Astrocyte (in vitro differentiated cells and primary cell): ENCODE data around the gene C1D. TPM values are rescaled to one million over a fixed set of nuclear protein-coding genes. Genes with fewer than 3 reads are reported as not detected.
A peak's percentile ranks its signal among the peaks of the same experiment; 100 is the strongest.

Experiments
- DNase-seq: peaks from one replicate; pipeline ENCODE4 v3.0.0-alpha.2; 2010; ENCODE audit warnings: low read depth
- FAIRE-seq: peaks from 2 replicates; lab custom pipeline; 2011; peaks lifted over from hg19 to GRCh38; lab: Jason Lieb, UNC
- H2AFZ ChIP-seq: 2 replicates; pipeline ENCODE4 v1.6.0; 2012; ENCODE audit warnings: low read depth, low read length, inconsistent platforms
- H3K27ac ChIP-seq: 2 replicates; pipeline ENCODE4 v1.5.1; 2011; ENCODE audit warnings: low read depth, low read length, inconsistent platforms
- H3K27me3 ChIP-seq: 2 replicates; pipeline ENCODE4 v1.6.0; 2011; ENCODE audit warnings: low read length, inconsistent platforms; ENCODE audit not compliant: insufficient read depth
- H3K36me3 ChIP-seq: 2 replicates; pipeline ENCODE4 v1.5.1; 2011; ENCODE audit warnings: low read length, inconsistent platforms; ENCODE audit not compliant: insufficient read depth
- H3K4me1 ChIP-seq: 2 replicates; pipeline ENCODE4 v1.5.1; 2011; ENCODE audit warnings: low read length, inconsistent platforms; ENCODE audit not compliant: insufficient read depth
- H3K4me2 ChIP-seq: 2 replicates; pipeline ENCODE4 v1.6.0; 2012; ENCODE audit warnings: low read length, inconsistent platforms
- H3K4me3 ChIP-seq: 2 replicates; pipeline ENCODE4 v1.5.1; 2011; ENCODE audit warnings: low read depth, mild to moderate bottlenecking, low read length, inconsistent platforms; ENCODE audit not compliant: insufficient read depth
- H3K79me2 ChIP-seq: 2 replicates; pipeline ENCODE4 v1.6.0; 2012; ENCODE audit warnings: mild to moderate bottlenecking, low read length, inconsistent platforms; ENCODE audit not compliant: insufficient read depth
- H3K9ac ChIP-seq: 2 replicates; pipeline ENCODE4 v1.6.0; 2012; ENCODE audit warnings: mild to moderate bottlenecking, low read length, inconsistent platforms
- H3K9me3 ChIP-seq: 2 replicates; pipeline ENCODE4 v1.5.1; 2012; ENCODE audit warnings: low read depth, mild to moderate bottlenecking, low read length, inconsistent platforms; ENCODE audit not compliant: insufficient read depth
- H4K20me1 ChIP-seq: 2 replicates; pipeline ENCODE4 v1.6.0; 2012; ENCODE audit warnings: low read length, inconsistent platforms; ENCODE audit not compliant: insufficient read depth
- H3K27ac Mint-ChIP-seq: one replicate; pipeline ENCODE4 v1.8.0; 2021; ENCODE audit warnings: mild to moderate bottlenecking, mixed read lengths; ENCODE audit not compliant: unreplicated experiment
- H3K27me3 Mint-ChIP-seq: one replicate; pipeline ENCODE4 v1.8.0; 2021; ENCODE audit warnings: low read depth, mixed read lengths; ENCODE audit not compliant: unreplicated experiment
- H3K36me3 Mint-ChIP-seq: one replicate; pipeline ENCODE4 v1.8.0; 2021; ENCODE audit warnings: low read depth, mixed read lengths; ENCODE audit not compliant: unreplicated experiment
- H3K4me1 Mint-ChIP-seq: one replicate; pipeline ENCODE4 v1.8.0; 2021; ENCODE audit warnings: low read depth, mixed read lengths; ENCODE audit not compliant: unreplicated experiment
- H3K4me3 Mint-ChIP-seq: one replicate; pipeline ENCODE4 v1.8.0; 2021; ENCODE audit warnings: mild to moderate bottlenecking, moderate library complexity, mixed read lengths; ENCODE audit not compliant: unreplicated experiment
- H3K9me3 Mint-ChIP-seq: one replicate; pipeline ENCODE4 v1.8.0; 2021; ENCODE audit warnings: mild to moderate bottlenecking, mixed read lengths; ENCODE audit not compliant: unreplicated experiment
- CTCF ChIP-seq: IDR thresholded peaks from 2 replicates; pipeline ENCODE4 v1.5.1; 2011; ENCODE audit warnings: low read depth, mild to moderate bottlenecking, inconsistent platforms, low read length, moderate library complexity; ENCODE audit not compliant: insufficient read depth
- EZH2 ChIP-seq: IDR thresholded peaks from 2 replicates; pipeline ENCODE4 v1.6.1; 2012; ENCODE audit warnings: mild to moderate bottlenecking, low read length, inconsistent platforms; ENCODE audit not compliant: insufficient read depth
- total RNA-seq: library from RNA; stranded (reverse); gene quantifications from 2 replicates; pipeline ENCODE4 v1.2.1, GENCODE V29; 2021

Gene C1D
- total RNA-seq, 1 donor from 2014 or later: 21.8 TPM

DNA sequence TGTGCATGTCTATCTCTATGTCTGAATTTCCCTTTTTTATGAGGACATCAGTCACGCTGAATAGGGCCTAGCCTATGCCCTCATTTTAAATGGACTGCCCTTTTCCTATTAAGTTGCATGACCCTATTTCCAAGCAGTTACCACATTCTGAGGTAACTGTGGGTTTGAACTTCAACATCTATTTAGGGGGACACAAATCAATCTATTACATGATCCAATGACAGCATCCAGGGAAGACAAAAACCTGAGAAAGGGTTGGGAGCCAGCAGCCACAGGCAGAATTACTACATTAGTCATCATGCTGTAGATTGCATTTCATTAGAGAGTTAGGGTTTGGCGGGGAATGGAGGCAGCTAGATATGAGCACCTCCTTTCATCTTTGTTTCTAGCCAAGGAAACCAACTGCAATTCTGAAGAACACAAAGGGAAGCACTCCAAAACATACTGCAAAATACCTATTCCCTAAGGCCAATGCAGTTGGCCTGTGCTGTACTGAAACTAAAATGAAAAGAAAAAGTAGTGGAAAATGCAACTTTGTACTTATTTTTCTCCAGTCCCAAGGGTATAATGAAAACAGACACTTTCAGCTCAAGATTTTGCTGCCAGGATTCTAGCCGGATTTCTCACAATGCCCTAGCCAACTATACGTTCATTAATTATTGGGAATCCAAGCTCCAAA, 40.4 kb upstream of the C1D start:
- Histone ChIP-seq H3K4me3 (no peak overlapping the region), H3K4me1 (no peaks in the 10 kb centered on the region), H3K79me2 (no peaks in the 10 kb centered on the region), H3K27me3 (no peaks in the 10 kb centered on the region), H3K27ac (no peak overlapping the region), H4K20me1 (no peaks in the 10 kb centered on the region), H3K9ac (no peak overlapping the region), H3K4me2 (no peak overlapping the region), H3K36me3 (no peaks in the 10 kb centered on the region), H3K9me3 (no peaks in the 10 kb centered on the region), H2AFZ (no peak overlapping the region)
- H3K27ac Mint-ChIP-seq: no peak overlapping the region
- no peak overlapping the region for H3K4me3 Mint-ChIP-seq
- H3K36me3 Mint-ChIP-seq: no peaks in the 10 kb centered on the region
- TF ChIP-seq CTCF: no peak
- no peak for TF ChIP-seq EZH2
- peaks cover 2% of the 10 kb centered on the region for H3K4me1 Mint-ChIP-seq
- H3K27me3 Mint-ChIP-seq: peaks cover 1% of the 10 kb centered on the region
- H3K9me3 Mint-ChIP-seq: peaks cover 9% of the 10 kb centered on the region
- peak; percentile 55 for DNase-seq
- no peak for FAIRE-seq

- Mint-ChIP-seq H3K4me1 (peaks cover 2% of the 10 kb centered on the region), H3K36me3 (no peaks in the 10 kb centered on the region), H3K4me3 (no peak overlapping the region), H3K9me3 (peaks cover 3% of the 10 kb centered on the region), H3K27ac (no peak overlapping the region), H3K27me3 (peaks cover 1% of the 10 kb centered on the region)
- Histone ChIP-seq H3K79me2 (no peaks in the 10 kb centered on the region), H3K27ac (no peak overlapping the region), H3K9ac (no peak overlapping the region), H3K9me3 (no peaks in the 10 kb centered on the region), H3K4me3 (no peak overlapping the region), H3K4me2 (no peak overlapping the region), H3K36me3 (no peaks in the 10 kb centered on the region), H4K20me1 (no peaks in the 10 kb centered on the region), H2AFZ (no peak overlapping the region), H3K27me3 (peaks cover 3% of the 10 kb centered on the region), H3K4me1 (no peaks in the 10 kb centered on the region)
- DNase-seq (no peak), FAIRE-seq (no peak)
- TF ChIP-seq EZH2 (no peak), CTCF (no peak)
These were observed 37.4 kb upstream of the C1D start for GRCh38 chr2:68100189-68100588.

GRCh38 chr2:68099260-68099659, 36.5 kb upstream of the C1D start:
- FAIRE-seq: no peak
- Mint-ChIP-seq H3K27ac (no peak overlapping the region), H3K36me3 (no peaks in the 10 kb centered on the region), H3K4me1 (peaks cover 2% of the 10 kb centered on the region), H3K9me3 (peaks cover 3% of the 10 kb centered on the region), H3K4me3 (no peak overlapping the region), H3K27me3 (peaks cover 5% of the 10 kb centered on the region)
- H4K20me1 ChIP-seq: no peaks in the 10 kb centered on the region
- no peak overlapping the region for H3K9ac ChIP-seq
- no peak overlapping the region for H3K27ac ChIP-seq
- no peaks in the 10 kb centered on the region for H3K9me3 ChIP-seq
- DNase-seq: no peak
- no peak overlapping the region for H3K4me3 ChIP-seq
- H3K4me1 ChIP-seq: no peaks in the 10 kb centered on the region
- no peaks in the 10 kb centered on the region for H3K79me2 ChIP-seq
- H3K36me3 ChIP-seq: no peaks in the 10 kb centered on the region
- no peak overlapping the region for H2AFZ ChIP-seq
- no peak for TF ChIP-seq EZH2
- TF ChIP-seq CTCF: no peak
- peaks cover 5% of the 10 kb centered on the region for H3K27me3 ChIP-seq
- no peak overlapping the region for H3K4me2 ChIP-seq
